ENCODE results near the gene GSTT4. TPM values are rescaled to one million over a fixed set of nuclear protein-coding genes. Genes with fewer than 3 reads are reported as not detected.

The GSTT4 gene
- total and polyA plus RNA-seq, 9 of the 15 experiments (the other 6 are each of a cell fraction or from before 2014, with no cell fraction given), result not detected

GRCh38 chr22:24002272-24002671, 3.0 kb downstream of the GSTT4 start:
- Histone ChIP-seq H3K4me3 (no peak overlapping the region), H3K9ac (ENCODE audit: insufficient read depth in 1 of 2, low read depth in 2 of 2, low read length in 2 of 2) (no peak overlapping the region), H3K27ac (ENCODE audit: extremely low read depth, low read depth, low read length) (no peak overlapping the region), H3K4me2 (ENCODE audit: insufficient read depth, low read length) (no peak overlapping the region), H3K9me1 (ENCODE audit: control insufficient read depth, insufficient read depth, low read length) (no peaks in the 10 kb centered on the region), H3K27me3 (ENCODE audit: control insufficient read depth in 2 of 2, insufficient read depth in 2 of 2, low read length in 2 of 2) (no peaks in the 10 kb centered on the region), H3K79me2 (ENCODE audit: control insufficient read depth, insufficient read depth, low read length) (no peaks in the 10 kb centered on the region), H3K9me3 (replicated peaks; ENCODE audit: control insufficient read depth, insufficient read depth, low read depth, low read length) (no peaks in the 10 kb centered on the region), H3K4me1 (replicated peaks in 1 of 2; ENCODE audit: control insufficient read depth in 2 of 2, insufficient read depth in 2 of 2, low read length in 2 of 2) (peaks cover 0 to 9% of the 10 kb centered on the region in 2 experiments; a peak in 2 of 5 replicates), H2AFZ (ENCODE audit: low read depth, low read length) (no peak overlapping the region), H4K20me1 (replicated peaks; ENCODE audit: control insufficient read depth, insufficient read depth, low read length) (no peaks in the 10 kb centered on the region), H3K36me3 (ENCODE audit: control insufficient read depth, insufficient read depth, low read length) (no peaks in the 10 kb centered on the region)
- ChIA-PET CTCF (ENCODE audit: low intra/inter-chr PET ratio) (no interaction called here), POLR2A (interaction anchor here (0.6 kb wide), 1 partner anchor 8 kb away, joined by 3 read pairs; no protein-coding TSS in a partner anchor)
- 40% methylated on average over 8 of the region's 10 CpGs for WGBS (ENCODE audit: insufficient coverage, low coverage, missing lambda C conversion rate)
- in situ Hi-C loops (cut with MboI) (no loop called here), intact Hi-C loops (cut with micrococcal nuclease) (no loop called here)
- FAIRE-seq, result no peak
- no TSS peak for BruUV-seq (replicated peaks)
- TF ChIP-seq, protein P1, sequence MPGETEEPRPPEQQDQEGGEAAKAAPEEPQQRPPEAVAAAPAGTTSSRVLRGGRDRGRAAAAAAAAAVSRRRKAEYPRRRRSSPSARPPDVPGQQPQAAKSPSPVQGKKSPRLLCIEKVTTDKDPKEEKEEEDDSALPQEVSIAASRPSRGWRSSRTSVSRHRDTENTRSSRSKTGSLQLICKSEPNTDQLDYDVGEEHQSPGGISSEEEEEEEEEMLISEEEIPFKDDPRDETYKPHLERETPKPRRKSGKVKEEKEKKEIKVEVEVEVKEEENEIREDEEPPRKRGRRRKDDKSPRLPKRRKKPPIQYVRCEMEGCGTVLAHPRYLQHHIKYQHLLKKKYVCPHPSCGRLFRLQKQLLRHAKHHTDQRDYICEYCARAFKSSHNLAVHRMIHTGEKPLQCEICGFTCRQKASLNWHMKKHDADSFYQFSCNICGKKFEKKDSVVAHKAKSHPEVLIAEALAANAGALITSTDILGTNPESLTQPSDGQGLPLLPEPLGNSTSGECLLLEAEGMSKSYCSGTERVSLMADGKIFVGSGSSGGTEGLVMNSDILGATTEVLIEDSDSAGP (CRISPR knock-in tag; IDR thresholded peaks at IDR 0.05), result no peak
- TF ChIP-seq PRPF4 (IDR thresholded peaks at IDR 0.05; ENCODE audit: insufficient read depth, low read depth, low read length, poor library complexity, severe bottlenecking) (no peak), NR1H2 (CRISPR knock-in tag; IDR thresholded peaks at IDR 0.05) (no peak), ZBTB49 (CRISPR knock-in tag; IDR thresholded peaks at IDR 0.05; ENCODE audit: borderline replicate concordance) (no peak), ZBTB12 (CRISPR knock-in tag; IDR thresholded peaks at IDR 0.05) (no peak), MTA3 (IDR thresholded peaks at IDR 0.05; ENCODE audit: borderline replicate concordance) (no peak), TAF7 (tag; IDR thresholded peaks at IDR 0.05) (no peak)
- TF ChIP-seq, protein P2, sequence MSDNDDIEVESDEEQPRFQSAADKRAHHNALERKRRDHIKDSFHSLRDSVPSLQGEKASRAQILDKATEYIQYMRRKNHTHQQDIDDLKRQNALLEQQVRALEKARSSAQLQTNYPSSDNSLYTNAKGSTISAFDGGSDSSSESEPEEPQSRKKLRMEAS (CRISPR knock-in tag; IDR thresholded peaks at IDR 0.05), result no peak
- TF ChIP-seq, protein P3, sequence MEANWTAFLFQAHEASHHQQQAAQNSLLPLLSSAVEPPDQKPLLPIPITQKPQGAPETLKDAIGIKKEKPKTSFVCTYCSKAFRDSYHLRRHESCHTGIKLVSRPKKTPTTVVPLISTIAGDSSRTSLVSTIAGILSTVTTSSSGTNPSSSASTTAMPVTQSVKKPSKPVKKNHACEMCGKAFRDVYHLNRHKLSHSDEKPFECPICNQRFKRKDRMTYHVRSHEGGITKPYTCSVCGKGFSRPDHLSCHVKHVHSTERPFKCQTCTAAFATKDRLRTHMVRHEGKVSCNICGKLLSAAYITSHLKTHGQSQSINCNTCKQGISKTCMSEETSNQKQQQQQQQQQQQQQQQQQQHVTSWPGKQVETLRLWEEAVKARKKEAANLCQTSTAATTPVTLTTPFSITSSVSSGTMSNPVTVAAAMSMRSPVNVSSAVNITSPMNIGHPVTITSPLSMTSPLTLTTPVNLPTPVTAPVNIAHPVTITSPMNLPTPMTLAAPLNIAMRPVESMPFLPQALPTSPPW (CRISPR knock-in tag; IDR thresholded peaks at IDR 0.05), result no peak
- TF ChIP-seq, protein P4, sequence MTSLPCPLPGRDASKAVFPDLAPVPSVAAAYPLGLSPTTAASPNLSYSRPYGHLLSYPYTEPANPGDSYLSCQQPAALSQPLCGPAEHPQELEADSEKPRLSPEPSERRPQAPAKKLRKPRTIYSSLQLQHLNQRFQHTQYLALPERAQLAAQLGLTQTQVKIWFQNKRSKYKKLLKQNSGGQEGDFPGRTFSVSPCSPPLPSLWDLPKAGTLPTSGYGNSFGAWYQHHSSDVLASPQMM (CRISPR knock-in tag; IDR thresholded peaks at IDR 0.05), result no peak
- no peak for DNase-seq (ENCODE audit: extremely low read depth in 1 of 4, low spot score in 3 of 4)
- no peak for ATAC-seq

All from K562 (cell line).